Glomerular endothelial cell (primary cell): ENCODE data around the gene ENOX1. TPM values are rescaled to one million over a fixed set of nuclear protein-coding genes. Genes with fewer than 3 reads are reported as not detected.

ENCODE experiments used
- DNase-seq: peaks from one replicate; pipeline ENCODE4 v3.0.0-alpha.2; 2011; ENCODE audit warnings: low read depth, low spot score; ENCODE audit errors: extremely low read depth
- total RNA-seq: library from RNA; depleted of rRNA; stranded (reverse); fragments of >200 nt; gene quantifications from 2 replicates; pipeline ENCODE4 v1.2.3, GENCODE V29; 2015

ENOX1 gene
- total RNA-seq, 1 donor from 2014 or later = 0.18 TPM

DNA sequence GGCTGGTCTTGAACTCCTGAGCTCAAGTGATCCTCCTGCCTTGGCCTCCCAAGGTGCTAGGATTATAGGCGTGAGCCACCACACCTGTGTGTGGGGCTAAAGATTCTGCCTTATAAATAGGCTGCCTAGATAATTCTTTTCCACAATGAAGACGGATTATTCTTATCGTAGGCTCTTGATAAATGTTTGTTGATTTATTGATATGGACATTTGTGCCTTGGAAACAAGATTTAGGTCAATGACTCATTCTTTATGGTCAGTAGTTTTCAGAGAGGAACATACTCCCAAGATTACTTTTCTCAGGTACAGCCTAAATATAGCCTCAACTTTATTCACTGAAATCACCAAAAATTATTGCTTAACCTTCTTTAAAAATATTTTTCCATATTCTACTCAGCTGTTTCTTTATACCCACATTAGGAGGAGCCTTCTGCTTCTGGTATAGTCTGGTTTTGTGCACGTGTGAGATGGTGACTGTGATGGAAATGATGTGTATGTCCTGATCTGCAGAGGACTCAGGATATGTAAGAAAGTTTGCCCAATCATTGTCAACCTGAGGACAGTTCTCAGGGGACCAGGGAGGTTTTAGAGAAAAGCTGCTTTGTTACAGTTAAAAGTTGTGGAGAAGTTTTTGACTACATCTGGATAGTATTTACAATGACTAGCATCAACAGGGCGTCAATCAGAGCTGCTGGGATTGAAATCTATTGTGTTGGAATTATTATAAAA is 554.5 kb downstream of the ENOX1 start:
- no peak for DNase-seq

GRCh38 chr13:43230989-43231388 is 555.8 kb downstream of the ENOX1 start:
- DNase-seq = no peak

GRCh38 chr13:43229506-43229905 is 557.3 kb downstream of the ENOX1 start:
- no peak for DNase-seq

DNA sequence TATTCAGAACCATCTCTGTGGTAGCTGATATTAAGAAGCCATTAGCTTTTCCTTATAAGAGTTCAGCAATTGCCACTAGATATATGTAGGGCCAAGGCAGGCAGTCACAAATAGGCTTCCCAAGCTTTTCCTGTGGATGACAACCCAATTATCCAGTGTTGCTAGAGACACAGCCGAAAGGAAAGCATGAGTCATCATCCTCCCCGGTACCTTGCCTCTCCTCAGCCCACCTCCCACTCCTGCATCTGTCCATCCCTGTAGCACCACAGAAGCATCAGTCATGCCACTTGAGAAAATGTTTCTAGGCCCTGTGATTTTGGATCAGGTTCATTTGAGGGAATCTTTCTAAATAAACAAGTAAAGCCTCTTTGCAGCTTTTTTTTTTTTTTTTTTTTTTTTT is 559.1 kb downstream of the ENOX1 start:
- no peak for DNase-seq

DNA sequence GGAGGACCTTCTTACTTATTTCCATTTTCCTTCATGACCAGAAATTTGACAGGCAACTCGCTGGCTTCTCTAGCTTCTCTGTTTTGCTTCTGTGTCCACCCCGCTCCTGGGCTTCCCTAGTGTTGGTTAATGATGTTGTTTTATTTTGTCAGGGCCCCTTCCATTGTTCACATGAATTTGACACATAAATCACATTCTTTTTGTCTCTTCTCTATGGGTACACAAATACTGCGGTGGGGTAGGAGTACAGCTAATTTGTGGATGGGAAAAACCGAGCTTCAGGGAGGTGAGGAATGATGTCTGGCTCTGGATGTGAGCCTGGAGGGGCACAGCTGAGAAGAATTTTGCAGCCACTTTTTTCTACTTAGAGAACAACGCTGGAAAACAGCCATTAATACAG is 563.6 kb downstream of the ENOX1 start:
- DNase-seq = no peak

- DNase-seq = no peak
These were observed 564.7 kb downstream of the ENOX1 start for GRCh38 chr13:43222086-43222485.

GRCh38 chr13:43221611-43222010 is 565.2 kb downstream of the ENOX1 start:
- no peak for DNase-seq

DNA sequence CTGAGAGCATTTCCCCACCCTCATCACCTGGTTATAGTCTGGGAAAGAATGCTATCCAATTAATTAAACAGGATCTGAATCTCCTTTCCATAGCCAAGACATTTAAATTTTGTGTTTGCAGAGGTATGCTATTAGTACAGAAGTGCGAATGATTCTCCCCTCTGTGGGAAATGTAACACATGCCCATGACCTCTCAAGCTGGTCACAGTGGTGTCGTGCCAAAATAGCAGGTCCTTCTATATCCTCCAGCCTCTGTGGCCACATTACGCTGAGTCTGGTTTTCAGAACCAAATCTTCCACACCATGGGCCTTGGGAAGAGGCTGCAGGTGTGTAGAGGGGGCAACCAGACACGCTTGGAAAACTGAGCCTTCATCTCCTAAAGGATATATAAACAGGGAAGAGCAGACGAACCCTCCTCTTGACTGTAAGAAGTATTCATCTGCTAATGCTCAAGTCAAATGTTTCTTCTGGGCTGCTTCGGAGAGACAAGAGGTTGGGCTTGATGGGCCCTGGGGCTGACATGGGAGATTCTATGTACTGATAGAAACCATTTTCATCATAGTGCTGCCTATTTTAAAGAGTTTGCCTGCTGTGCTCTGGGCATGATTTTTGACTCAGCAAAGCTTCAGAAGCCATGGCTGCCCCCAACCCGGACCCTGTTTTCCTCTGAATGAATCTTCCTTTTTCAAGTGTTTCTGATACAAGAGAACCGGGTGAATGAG is 565.7 kb downstream of the ENOX1 start:
- DNase-seq = no peak

DNA sequence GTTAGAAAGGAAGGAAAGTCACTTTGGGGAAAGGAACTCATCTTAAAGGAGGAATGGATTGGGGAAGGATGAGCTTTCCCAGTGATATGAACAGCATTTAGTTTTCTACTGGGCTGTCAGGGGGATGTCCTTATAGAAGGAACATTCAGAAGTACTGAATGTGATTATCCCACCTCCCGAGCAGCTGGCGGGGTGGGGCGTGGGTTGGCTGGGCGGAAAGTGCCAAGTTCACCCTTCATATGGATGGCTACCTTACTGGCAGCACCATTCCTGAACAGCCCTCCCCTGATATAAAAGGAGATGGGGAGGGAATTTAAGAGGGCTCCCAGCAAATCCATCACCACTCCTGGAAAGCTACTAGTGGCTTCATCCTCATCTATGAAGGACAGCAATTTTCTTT is 572.6 kb downstream of the ENOX1 start:
- DNase-seq = no peak

DNA sequence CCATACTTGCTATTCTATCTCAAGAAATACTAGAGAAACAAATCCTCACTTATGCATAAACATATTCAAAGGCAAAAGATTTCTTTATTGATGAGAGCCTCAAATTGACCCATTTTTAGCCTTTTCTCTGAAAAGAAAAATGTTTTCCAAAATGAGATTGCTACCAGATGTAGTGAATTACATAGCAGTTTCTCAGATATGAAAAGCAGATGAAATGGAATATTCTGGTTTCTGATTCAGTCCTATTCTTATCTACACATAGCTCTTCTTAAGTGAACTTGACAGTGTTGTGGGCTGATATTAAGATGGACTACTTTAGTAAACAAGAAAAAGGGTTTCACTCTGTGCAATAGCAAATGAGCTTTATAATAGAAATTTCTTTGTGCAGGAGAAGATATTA is 579.9 kb downstream of the ENOX1 start:
- DNase-seq = no peak

DNA sequence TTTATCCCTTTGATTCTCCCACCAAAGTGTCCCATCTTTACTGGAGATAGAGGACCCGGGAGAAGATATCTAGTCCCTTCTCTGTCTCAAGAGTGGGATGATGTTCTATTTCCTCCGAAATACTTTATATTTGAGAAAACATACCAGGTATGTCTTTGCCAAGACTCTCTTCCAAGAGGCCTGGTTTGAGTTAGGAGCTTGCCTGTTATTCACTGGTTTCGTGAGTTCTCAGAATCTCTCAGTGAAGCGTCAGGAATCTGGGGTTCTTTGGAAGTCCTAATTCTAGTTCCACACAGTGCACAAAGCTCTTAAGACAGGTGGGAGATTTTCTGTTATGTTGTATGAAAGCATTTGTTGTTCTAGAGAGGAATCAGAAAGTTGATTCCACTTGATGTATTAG is 581.4 kb downstream of the ENOX1 start:
- no peak for DNase-seq

- DNase-seq = no peak
These were observed 582.2 kb downstream of the ENOX1 start for GRCh38 chr13:43204591-43204990.

DNA sequence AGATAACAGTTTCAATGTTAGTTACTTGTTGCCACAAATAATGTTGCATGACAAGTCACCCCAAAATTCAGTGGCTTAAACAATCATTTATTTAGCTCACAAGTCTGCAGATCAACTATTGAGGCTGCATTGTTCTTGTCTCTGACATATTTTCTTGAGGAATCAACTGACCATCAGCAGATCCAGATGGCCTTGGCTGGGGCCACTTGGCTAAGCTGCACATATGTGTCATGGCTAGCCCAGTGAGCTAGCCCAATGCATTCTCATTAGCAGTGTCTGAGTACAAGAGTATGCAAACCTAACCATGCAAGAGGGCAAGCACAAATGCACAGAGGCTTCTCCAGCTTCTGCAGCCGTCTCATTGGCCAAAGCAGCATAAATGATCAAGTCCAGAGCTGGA is 583.0 kb downstream of the ENOX1 start:
- no peak for DNase-seq

DNA sequence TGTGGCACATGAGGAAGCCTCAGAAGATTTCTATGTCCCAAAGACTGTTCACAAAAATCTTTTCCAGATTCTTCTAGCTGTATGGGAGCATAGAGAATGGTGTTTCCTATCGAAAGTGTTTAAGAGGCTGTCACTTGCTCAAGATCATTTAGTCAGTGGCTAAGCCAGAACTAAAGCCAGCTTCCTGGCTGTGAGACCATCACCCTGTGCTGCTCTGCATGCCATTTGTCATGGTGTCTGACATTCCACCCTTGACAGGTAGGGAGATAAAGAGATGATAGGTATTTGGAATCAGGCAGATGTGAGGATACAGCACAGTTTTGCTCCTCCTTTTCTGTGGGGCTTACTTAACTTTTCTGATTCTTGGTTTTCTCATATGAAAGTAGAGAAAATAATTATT is 586.0 kb downstream of the ENOX1 start:
- no peak for DNase-seq

DNA sequence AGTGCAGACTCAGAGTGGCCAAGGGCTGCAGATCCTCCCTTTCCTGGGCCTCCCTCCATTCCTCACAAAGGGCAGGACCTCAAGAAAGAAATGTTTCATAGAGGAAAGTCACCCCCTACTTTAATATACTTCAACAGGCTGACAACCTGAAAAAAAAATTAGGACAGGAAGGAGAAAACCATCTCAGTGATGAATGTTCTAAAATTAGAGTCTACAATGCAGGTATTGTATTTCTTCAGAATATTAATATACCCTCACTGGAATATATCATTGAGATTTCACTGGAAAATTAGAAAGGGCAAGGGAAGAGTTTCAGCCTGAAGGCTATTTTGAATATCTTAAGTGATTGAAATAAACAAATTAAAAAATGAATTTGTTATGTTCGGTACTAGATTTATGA is 586.5 kb downstream of the ENOX1 start:
- DNase-seq = no peak

DNA sequence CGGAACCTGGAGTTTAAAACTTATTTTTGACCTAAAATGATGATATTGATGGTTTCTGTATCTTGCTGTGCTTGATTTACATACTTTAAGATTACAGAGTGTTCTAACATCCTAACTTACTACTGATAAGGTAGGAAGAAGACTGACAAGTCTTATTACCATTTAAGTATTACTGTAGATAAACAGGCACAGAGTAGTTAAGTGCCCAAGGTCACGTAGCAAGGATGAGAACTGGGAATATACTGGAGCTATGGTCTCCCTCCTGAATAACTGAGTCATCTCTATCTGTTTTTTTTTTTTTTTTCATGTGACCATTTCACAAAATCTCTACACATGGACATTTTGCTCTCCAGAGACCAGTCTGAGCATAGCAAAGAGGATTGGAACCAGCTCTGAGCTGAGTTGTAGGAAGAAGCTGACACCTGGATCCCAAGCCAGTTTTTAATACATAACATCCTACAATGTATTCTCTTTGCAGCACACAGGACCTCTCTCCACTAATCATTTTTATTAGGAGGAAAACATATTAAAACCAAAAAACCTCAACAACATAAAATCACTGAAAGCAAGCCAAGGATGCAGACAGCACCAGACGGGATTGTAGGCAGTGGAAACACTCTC is 589.9 kb downstream of the ENOX1 start:
- DNase-seq = no peak

- DNase-seq = no peak
These were observed 590.6 kb downstream of the ENOX1 start for GRCh38 chr13:43196086-43196621.

DNA sequence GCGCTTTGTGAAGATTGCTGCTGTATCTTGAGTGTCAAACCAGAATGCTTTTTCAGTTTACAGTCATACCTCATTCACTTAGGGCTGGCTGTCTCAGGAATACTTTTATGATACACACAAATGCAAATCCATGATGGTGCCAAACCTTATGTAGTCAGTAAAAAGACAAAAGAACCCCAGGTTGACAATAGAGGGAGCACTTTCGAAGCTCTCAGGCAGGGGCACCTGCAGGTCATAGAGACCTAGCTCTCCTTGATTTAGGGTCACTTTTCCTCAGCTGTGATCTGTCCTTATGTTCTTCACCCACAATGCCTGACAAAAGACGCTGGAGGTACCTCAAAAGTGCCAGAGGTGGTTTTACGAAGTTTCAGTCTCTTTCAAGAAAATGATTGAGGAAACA is 591.2 kb downstream of the ENOX1 start:
- DNase-seq = no peak

DNA sequence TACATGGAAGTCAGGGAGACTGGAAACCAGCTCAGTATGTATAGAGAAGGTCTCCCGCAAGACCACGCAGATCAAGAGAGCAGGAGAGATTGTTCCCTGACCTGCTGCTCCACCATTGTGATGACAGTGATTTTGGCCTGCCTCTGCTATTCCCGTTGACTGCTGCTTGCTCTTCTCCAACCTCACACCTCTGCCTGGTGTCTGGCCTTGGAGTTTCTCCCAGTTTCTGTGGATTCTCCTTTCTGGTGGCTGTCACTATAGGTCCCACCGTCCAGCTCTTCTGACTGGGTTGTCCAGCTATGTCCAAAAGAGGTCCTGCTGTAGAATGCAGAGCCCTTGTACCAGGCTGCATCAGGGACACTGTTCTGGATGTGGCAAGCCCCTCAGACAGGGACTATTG is 591.7 kb downstream of the ENOX1 start:
- DNase-seq = no peak

DNA sequence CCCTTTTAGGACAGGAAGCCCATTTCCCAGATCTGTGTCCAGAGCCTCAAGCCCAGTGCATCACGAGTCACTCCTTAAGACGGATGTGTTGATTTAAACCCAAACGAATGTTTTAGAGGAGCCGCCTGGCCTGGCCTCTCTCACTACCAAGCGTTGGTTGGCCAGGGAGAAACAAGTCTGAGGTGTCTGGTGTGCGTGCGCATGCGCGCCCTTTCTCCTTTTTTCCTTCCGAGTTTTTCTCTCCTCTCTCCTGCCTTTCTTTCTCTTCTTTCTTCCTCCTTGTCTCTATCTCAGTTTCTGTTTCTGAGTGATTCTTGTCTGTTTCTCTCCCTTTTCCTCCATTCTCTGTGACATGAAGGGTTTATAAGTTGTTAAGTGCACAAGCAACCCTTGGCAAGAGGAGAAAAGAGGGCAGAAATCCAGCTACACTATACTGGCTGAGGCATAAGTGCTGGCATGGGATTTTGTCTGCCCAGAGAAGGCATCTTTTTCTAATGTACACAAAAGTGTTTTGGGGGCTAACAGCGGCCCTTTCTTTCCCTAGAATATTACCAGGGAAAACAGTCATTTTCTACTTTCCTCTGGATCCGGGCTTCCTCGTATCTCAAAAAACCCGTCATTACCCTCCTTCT is 592.9 kb downstream of the ENOX1 start:
- no peak for DNase-seq

GRCh38 chr13:43191546-43191945 is 595.2 kb downstream of the ENOX1 start:
- no peak for DNase-seq
